ENCODE results near the gene RRP12.
A peak's percentile ranks its signal among the peaks of the same experiment; 100 is the strongest.

RRP12 gene

GRCh38 chr10:97444212-97444611 lies 43.1 kb upstream of the RRP12 start:
- TF ChIP-seq CTCF (IDR thresholded peaks at IDR 0.05; ENCODE audit: low read depth, low read length), result no peak
- no peak overlapping the region for H3K4me3 ChIP-seq (ENCODE audit: low read depth, low read length)
- DNase-seq, result no peak

GRCh38 chr10:97442277-97442676 lies 41.1 kb upstream of the RRP12 start:
- H3K9me3 ChIP-seq, result no peaks in the 10 kb centered on the region
- H3K27me3 ChIP-seq, result no peaks in the 10 kb centered on the region
- H3K4me3 ChIP-seq (ENCODE audit: low read depth, low read length), result no peak overlapping the region
- no peak for DNase-seq
- H3K36me3 ChIP-seq, result peaks cover 27% of the 10 kb centered on the region
- no peak for TF ChIP-seq CTCF (IDR thresholded peaks at IDR 0.05; ENCODE audit: low read depth, low read length)
- no peaks in the 10 kb centered on the region for H3K4me1 ChIP-seq

More at GRCh38 chr10:97444212-97444611, 43.1 kb upstream of the RRP12 start:
- H3K9me3 ChIP-seq, result no peaks in the 10 kb centered on the region
- H3K4me1 ChIP-seq, result no peaks in the 10 kb centered on the region
- H3K36me3 ChIP-seq, result peaks cover 18% of the 10 kb centered on the region
- H3K27me3 ChIP-seq, result no peaks in the 10 kb centered on the region

- TF ChIP-seq CTCF (IDR thresholded peaks at IDR 0.05; ENCODE audit: low read depth, low read length), result no peak
- no peaks in the 10 kb centered on the region for H3K9me3 ChIP-seq
- DNase-seq, result no peak
- no peaks in the 10 kb centered on the region for H3K4me1 ChIP-seq
- H3K27me3 ChIP-seq, result no peaks in the 10 kb centered on the region
- H3K4me3 ChIP-seq (ENCODE audit: low read depth, low read length), result no peak overlapping the region
- peaks cover 71% of the 10 kb centered on the region for H3K36me3 ChIP-seq
Observed at GRCh38 chr10:97435211-97435610, 34.1 kb upstream of the RRP12 start.

GRCh38 chr10:97434557-97434956 lies 33.4 kb upstream of the RRP12 start:
- Histone ChIP-seq H3K4me1 (no peaks in the 10 kb centered on the region), H3K4me3 (ENCODE audit: low read depth, low read length) (no peak overlapping the region), H3K9me3 (no peaks in the 10 kb centered on the region), H3K36me3 (peaks cover 76% of the 10 kb centered on the region), H3K27me3 (no peaks in the 10 kb centered on the region)
- no peak for DNase-seq
- TF ChIP-seq CTCF (IDR thresholded peaks at IDR 0.05; ENCODE audit: low read depth, low read length), result no peak

- Histone ChIP-seq H3K4me1 (no peaks in the 10 kb centered on the region), H3K27me3 (no peaks in the 10 kb centered on the region), H3K4me3 (ENCODE audit: low read depth, low read length) (no peak overlapping the region), H3K36me3 (peaks cover 75% of the 10 kb centered on the region), H3K9me3 (no peaks in the 10 kb centered on the region)
- TF ChIP-seq CTCF (IDR thresholded peaks at IDR 0.05; ENCODE audit: low read depth, low read length), result no peak
- no peak for DNase-seq
Observed at GRCh38 chr10:97434055-97434454, 32.9 kb upstream of the RRP12 start.

GRCh38 chr10:97428572-97428981 lies 27.4 kb upstream of the RRP12 start:
- TF ChIP-seq CTCF (IDR thresholded peaks at IDR 0.05; ENCODE audit: low read depth, low read length), result no peak
- H3K9me3 ChIP-seq, result no peaks in the 10 kb centered on the region
- H3K36me3 ChIP-seq, result peaks cover 54% of the 10 kb centered on the region
- peaks cover 6% of the 10 kb centered on the region for H3K4me1 ChIP-seq
- no peak for DNase-seq
- H3K4me3 ChIP-seq (ENCODE audit: low read depth, low read length), result peak overlapping the region; percentile 95
- no peaks in the 10 kb centered on the region for H3K27me3 ChIP-seq
